K562 (cell line): Measurements from ENCODE around the gene PATJ.

Source experiments
- CTCF ChIP-seq, 3 experiments: IDR thresholded peaks in 2 of 3; conservative IDR thresholded peaks in 1 of 3; 2 replicates each; pipeline ENCODE4 v1.5.1; 2011 to 2012; ENCODE audit warnings: low read length in 3 of 3, mild to moderate bottlenecking in 3 of 3, control low read depth in 2 of 3, improper control_type of control experiment in 1 of 3, inconsistent platforms in 1 of 3, low read depth in 1 of 3, mixed read lengths in 1 of 3, moderate library complexity in 1 of 3; ENCODE audit not compliant: insufficient read depth in 2 of 3
- EZH2 ChIP-seq: IDR thresholded peaks from 2 replicates; pipeline ENCODE4 v1.6.1; 2012; ENCODE audit warnings: low read depth, mild to moderate bottlenecking, inconsistent platforms, low read length, borderline replicate concordance
- JUN ChIP-seq, 2 experiments: sonication (generic) in 1 of 2; formaldehyde crosslinking in 1 of 2; IDR thresholded peaks; 2 replicates each; pipeline versions ENCODE4 v1.6.1 to v1.8.0; 2012 to 2022; ENCODE audit warnings: borderline replicate concordance in 2 of 2, mild to moderate bottlenecking in 2 of 2, improper control_type of control experiment in 1 of 2, low read depth in 1 of 2, low read length in 1 of 2, missing genetic modification reagents in 1 of 2
- TEAD4 ChIP-seq, 2 experiments: sonication (generic) in 1 of 2; formaldehyde crosslinking in 1 of 2; IDR thresholded peaks; 2 replicates each; pipeline versions ENCODE4 v1.6.1 to v1.8.0; 2012 to 2022; ENCODE audit warnings: borderline replicate concordance in 1 of 2, inconsistent platforms in 1 of 2, low read length in 1 of 2, mild to moderate bottlenecking in 1 of 2, missing genetic modification reagents in 1 of 2
- ZBTB1 ChIP-seq: sonication (generic); formaldehyde crosslinking; IDR thresholded peaks from 2 replicates; pipeline ENCODE4 v1.8.1; 2023; ENCODE audit warnings: missing genetic modification reagents, low read depth, mild to moderate bottlenecking, borderline replicate concordance
- TF ChIP-seq, protein P1 (sequence below): sonication (generic); formaldehyde crosslinking; IDR thresholded peaks from 2 replicates; pipeline ENCODE4 v1.8.0; 2022; ENCODE audit warnings: mild to moderate bottlenecking, low read depth, missing genetic modification reagents

DNA sequence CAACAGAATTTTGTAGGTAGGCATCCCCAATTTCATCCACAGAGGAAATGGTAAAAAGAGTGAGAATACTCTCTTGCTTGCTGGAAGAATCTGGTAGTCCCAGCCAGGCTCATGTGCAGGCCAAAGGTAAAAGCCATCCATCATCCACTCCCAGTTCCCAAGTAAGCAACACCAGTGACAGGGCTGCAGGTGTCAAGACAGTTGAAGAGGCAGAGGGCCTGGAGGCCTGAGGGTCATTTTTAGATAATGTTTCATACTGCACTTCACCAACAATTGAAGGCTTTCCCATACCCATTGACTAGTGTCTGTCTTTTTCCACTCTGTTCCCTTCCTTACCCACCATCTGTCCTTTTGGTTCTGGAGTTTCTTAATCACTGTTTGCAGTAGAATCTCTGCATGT is 310.7 kb downstream of the PATJ start:
- TF ChIP-seq TEAD4 (IDR thresholded peaks at IDR 0.05; ENCODE audit: low read length) = no peak
- TF ChIP-seq TEAD4 (CRISPR knock-in tag; IDR thresholded peaks at IDR 0.05; ENCODE audit: borderline replicate concordance) = no peak
- no peak for TF ChIP-seq EZH2
- TF ChIP-seq CTCF (IDR thresholded peaks at IDR 0.05 in 2 of 3, conservative IDR thresholded peaks at IDR 0.05 in 1 of 3; ENCODE audit: insufficient read depth in 2 of 3, low read depth in 1 of 3, low read length in 3 of 3) = no peak
- no peak for TF ChIP-seq ZBTB1 (CRISPR knock-in tag)
- TF ChIP-seq, protein P1, sequence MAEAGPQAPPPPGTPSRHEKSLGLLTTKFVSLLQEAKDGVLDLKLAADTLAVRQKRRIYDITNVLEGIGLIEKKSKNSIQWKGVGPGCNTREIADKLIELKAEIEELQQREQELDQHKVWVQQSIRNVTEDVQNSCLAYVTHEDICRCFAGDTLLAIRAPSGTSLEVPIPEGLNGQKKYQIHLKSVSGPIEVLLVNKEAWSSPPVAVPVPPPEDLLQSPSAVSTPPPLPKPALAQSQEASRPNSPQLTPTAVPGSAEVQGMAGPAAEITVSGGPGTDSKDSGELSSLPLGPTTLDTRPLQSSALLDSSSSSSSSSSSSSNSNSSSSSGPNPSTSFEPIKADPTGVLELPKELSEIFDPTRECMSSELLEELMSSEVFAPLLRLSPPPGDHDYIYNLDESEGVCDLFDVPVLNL (CRISPR knock-in tag) = no peak
- TF ChIP-seq JUN (IDR thresholded peaks at IDR 0.05; ENCODE audit: borderline replicate concordance, low read depth, low read length) = no peak
- no peak for TF ChIP-seq JUN (CRISPR knock-in tag; IDR thresholded peaks at IDR 0.05; ENCODE audit: borderline replicate concordance)
